ENCODE data around the gene HAGH.
A peak's percentile ranks its signal among the peaks of the same experiment; 100 is the strongest.

Gene HAGH

DNA sequence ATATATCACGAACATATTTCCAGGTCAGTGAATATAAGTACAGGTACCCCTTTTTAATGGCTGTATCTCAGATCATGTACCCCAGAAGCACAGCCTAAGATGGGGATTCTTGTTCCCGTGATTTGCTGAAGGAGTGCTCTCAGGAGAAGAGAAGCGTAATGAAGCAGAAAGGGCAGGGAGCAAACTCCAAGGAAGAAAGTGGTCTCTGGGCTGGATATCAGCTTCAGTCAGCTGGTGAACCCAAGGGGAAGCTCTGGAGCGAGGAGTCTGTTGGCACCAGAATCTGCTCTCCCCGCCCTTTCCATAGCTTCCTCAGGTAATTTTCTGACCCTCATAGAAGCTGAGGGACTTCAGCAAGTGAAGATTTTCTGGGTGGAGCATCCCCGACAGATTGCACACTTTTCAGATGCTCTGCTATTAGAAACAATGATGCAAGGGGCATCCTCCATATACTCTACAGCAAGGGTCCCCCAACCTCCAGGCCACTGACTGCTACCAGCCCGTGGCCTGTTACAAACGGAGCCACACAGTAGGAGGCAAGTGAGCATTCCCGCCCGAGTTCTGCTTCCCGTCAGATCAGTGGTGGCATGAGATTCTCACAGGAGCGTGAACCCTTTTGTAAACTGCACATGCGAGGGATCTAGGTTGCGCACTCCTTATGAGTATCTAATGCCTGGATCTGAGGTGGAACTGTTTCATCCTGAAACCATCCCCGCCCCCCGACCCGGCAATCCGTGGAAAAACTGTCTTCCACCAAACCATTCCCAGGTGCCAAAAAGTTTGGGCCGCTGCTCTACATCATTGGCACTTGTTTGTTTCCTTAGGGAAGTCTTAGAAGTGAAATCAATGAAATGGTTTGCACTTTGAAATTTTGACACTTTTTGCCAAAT, 4.8 kb upstream of the HAGH start:
- peaks cover 18 to 19% of the 10 kb centered on the region in 2 donors for H3K4me1 ChIP-seq (ENCODE audit: control insufficient read depth in 2 of 2, insufficient read depth in 2 of 2, low read length in 2 of 2)
- no peak overlapping the region for H3K4me3 ChIP-seq (ENCODE audit: low read length in 2 of 2)
- H3K36me3 ChIP-seq (ENCODE audit: control insufficient read depth in 2 of 2, insufficient read depth in 2 of 2, low read length in 2 of 2) = peaks cover 0 to 10% of the 10 kb centered on the region in 2 donors
- H3K27ac ChIP-seq (ENCODE audit: low read depth in 2 of 2, low read length in 2 of 2) = no peak overlapping the region
- H3K27me3 ChIP-seq (ENCODE audit: control insufficient read depth in 2 of 2, insufficient read depth in 2 of 2, low read length in 2 of 2) = no peaks in the 10 kb centered on the region
- no peaks in the 10 kb centered on the region for H3K9me3 ChIP-seq (ENCODE audit: control insufficient read depth in 2 of 2, low read length in 2 of 2)
- no peak overlapping the region for H3K9ac ChIP-seq (ENCODE audit: low read depth in 1 of 2, low read length in 2 of 2)

DNA sequence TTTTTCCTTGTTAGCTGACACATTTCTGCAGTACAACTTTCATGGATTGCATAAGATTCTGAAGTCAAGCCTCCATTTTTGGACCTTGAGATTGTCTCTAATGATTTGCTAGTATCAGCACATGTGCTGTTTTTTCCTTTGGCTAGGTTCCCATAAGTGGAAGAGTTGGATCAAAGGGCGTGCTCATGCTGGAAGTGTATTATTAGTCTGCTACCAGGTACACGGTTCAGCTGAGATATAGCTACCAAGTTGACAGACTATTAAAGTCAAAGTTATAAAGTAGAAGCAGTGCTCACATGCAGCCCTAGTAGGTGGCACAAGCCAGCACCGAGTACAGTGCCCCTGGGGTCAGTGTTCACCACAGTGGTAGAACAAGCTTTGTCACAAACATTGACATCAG, 3.6 kb upstream of the HAGH start:
- peak overlapping the region in 1 of 2 donors; percentile 37 for H3K27ac ChIP-seq (ENCODE audit: low read depth in 2 of 2, low read length in 2 of 2)

GRCh38 chr16:1828645-1829410, 2.2 kb upstream of the HAGH start:
- Histone ChIP-seq H3K36me3 (ENCODE audit: control insufficient read depth in 2 of 2, insufficient read depth in 2 of 2, low read length in 2 of 2) (peaks cover 0 to 10% of the 10 kb centered on the region in 2 donors), H3K4me3 (ENCODE audit: low read length in 2 of 2) (peak overlapping the region; percentile 52 to 98), H3K27ac (ENCODE audit: low read depth in 2 of 2, low read length in 2 of 2) (peak overlapping the region; percentile 70), H3K9ac (ENCODE audit: low read depth in 1 of 2, low read length in 2 of 2) (peak overlapping the region; percentile 56 to 64), H3K4me1 (ENCODE audit: control insufficient read depth in 2 of 2, insufficient read depth in 2 of 2, low read length in 2 of 2) (peaks cover 28 to 35% of the 10 kb centered on the region in 2 donors), H3K27me3 (ENCODE audit: control insufficient read depth in 2 of 2, insufficient read depth in 2 of 2, low read length in 2 of 2) (no peaks in the 10 kb centered on the region), H3K9me3 (ENCODE audit: control insufficient read depth in 2 of 2, low read length in 2 of 2) (no peaks in the 10 kb centered on the region)

More for the DNA sequence above, 3.6 kb upstream of the HAGH start:
- Histone ChIP-seq H3K36me3 (ENCODE audit: control insufficient read depth in 2 of 2, insufficient read depth in 2 of 2, low read length in 2 of 2) (peaks cover 0 to 10% of the 10 kb centered on the region in 2 donors), H3K4me3 (ENCODE audit: low read length in 2 of 2) (peak overlapping the region in 1 of 2 donors; percentile 17), H3K4me1 (ENCODE audit: control insufficient read depth in 2 of 2, insufficient read depth in 2 of 2, low read length in 2 of 2) (peaks cover 27% of the 10 kb centered on the region in 2 donors), H3K9ac (ENCODE audit: low read depth in 1 of 2, low read length in 2 of 2) (no peak overlapping the region), H3K27me3 (ENCODE audit: control insufficient read depth in 2 of 2, insufficient read depth in 2 of 2, low read length in 2 of 2) (no peaks in the 10 kb centered on the region), H3K9me3 (ENCODE audit: control insufficient read depth in 2 of 2, low read length in 2 of 2) (no peaks in the 10 kb centered on the region)

GRCh38 chr16:1825864-1826690, 548 bp downstream of the HAGH start:
- peaks cover 28 to 34% of the 10 kb centered on the region in 2 donors for H3K4me1 ChIP-seq (ENCODE audit: control insufficient read depth in 2 of 2, insufficient read depth in 2 of 2, low read length in 2 of 2)
- no peaks in the 10 kb centered on the region for H3K9me3 ChIP-seq (ENCODE audit: control insufficient read depth in 2 of 2, low read length in 2 of 2)
- no peaks in the 10 kb centered on the region for H3K27me3 ChIP-seq (ENCODE audit: control insufficient read depth in 2 of 2, insufficient read depth in 2 of 2, low read length in 2 of 2)
- H3K27ac ChIP-seq (ENCODE audit: low read depth in 2 of 2, low read length in 2 of 2) = peak overlapping the region; percentile 82 to 86
- peak overlapping the region; percentile 79 to 85 for H3K9ac ChIP-seq (ENCODE audit: low read depth in 1 of 2, low read length in 2 of 2)
- H3K36me3 ChIP-seq (ENCODE audit: control insufficient read depth in 2 of 2, insufficient read depth in 2 of 2, low read length in 2 of 2) = peaks cover 0 to 14% of the 10 kb centered on the region in 2 donors
- H3K4me3 ChIP-seq (ENCODE audit: low read length in 2 of 2) = peak overlapping the region; percentile 93 to 98

- H3K9me3 ChIP-seq (ENCODE audit: control insufficient read depth in 2 of 2, low read length in 2 of 2) = no peaks in the 10 kb centered on the region
- H3K36me3 ChIP-seq (ENCODE audit: control insufficient read depth in 2 of 2, insufficient read depth in 2 of 2, low read length in 2 of 2) = peaks cover 0 to 17% of the 10 kb centered on the region in 2 donors
- peak overlapping the region; percentile 79 to 85 for H3K9ac ChIP-seq (ENCODE audit: low read depth in 1 of 2, low read length in 2 of 2)
- H3K27me3 ChIP-seq (ENCODE audit: control insufficient read depth in 2 of 2, insufficient read depth in 2 of 2, low read length in 2 of 2) = no peaks in the 10 kb centered on the region
- H3K27ac ChIP-seq (ENCODE audit: low read depth in 2 of 2, low read length in 2 of 2) = peak overlapping the region; percentile 82 to 86
- H3K4me1 ChIP-seq (ENCODE audit: control insufficient read depth in 2 of 2, insufficient read depth in 2 of 2, low read length in 2 of 2) = peaks cover 23 to 32% of the 10 kb centered on the region in 2 donors
- H3K4me3 ChIP-seq (ENCODE audit: low read length in 2 of 2) = peak overlapping the region; percentile 76 to 87
These were observed 1.2 kb downstream of the HAGH start for GRCh38 chr16:1825381-1825863.

DNA sequence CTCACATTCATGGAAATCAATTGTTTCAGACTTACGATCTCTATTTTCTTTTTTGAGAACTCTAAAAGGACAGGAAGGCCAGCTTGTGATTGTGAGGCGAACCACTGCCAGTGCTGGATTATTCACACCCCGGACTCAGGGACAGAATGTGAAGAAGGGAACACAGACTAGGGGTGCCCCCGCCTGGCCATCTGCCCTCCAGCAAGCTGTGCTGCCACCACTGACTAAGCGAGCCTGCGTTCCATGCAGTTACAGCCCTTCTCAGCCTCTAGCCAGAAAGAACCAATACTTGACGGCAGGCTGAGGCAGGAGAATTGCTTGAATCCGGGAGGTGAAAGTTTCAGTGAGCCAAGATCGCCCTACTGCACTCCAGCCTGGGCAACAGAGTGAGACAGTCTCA, 2.8 kb downstream of the HAGH start:
- Histone ChIP-seq H3K4me1 (ENCODE audit: control insufficient read depth in 2 of 2, insufficient read depth in 2 of 2, low read length in 2 of 2) (peaks cover 12 to 24% of the 10 kb centered on the region in 2 donors), H3K9ac (ENCODE audit: low read depth in 1 of 2, low read length in 2 of 2) (no peak overlapping the region), H3K27ac (ENCODE audit: low read depth in 2 of 2, low read length in 2 of 2) (no peak overlapping the region)

DNA sequence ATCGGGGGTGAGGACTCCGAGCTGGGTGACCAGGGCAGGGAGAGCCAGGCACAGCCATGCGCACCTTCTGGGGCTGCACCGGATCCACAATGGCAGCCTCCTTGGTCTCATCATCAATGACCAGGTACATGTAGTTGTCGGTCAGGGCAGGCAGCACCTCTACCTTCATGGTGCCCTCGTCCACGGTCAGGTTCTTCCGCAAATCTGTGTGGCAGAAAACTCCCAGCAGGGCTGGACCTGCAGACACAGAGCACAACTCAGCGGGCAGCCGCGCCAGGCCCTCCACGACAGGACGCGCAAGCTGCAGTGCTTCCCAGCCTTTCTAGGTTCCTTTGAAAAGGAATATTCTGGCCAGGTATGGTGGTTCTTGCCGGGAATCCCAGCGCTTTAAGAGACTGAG, 3.8 kb downstream of the HAGH start:
- H3K4me3 ChIP-seq (ENCODE audit: low read length in 2 of 2) = no peak overlapping the region
- H3K27ac ChIP-seq (ENCODE audit: low read depth in 2 of 2, low read length in 2 of 2) = no peak overlapping the region
- H3K4me1 ChIP-seq (ENCODE audit: control insufficient read depth in 2 of 2, insufficient read depth in 2 of 2, low read length in 2 of 2) = peaks cover 9 to 19% of the 10 kb centered on the region in 2 donors
- peaks cover 5 to 28% of the 10 kb centered on the region in 2 donors for H3K36me3 ChIP-seq (ENCODE audit: control insufficient read depth in 2 of 2, insufficient read depth in 2 of 2, low read length in 2 of 2)
- no peaks in the 10 kb centered on the region for H3K27me3 ChIP-seq (ENCODE audit: control insufficient read depth in 2 of 2, insufficient read depth in 2 of 2, low read length in 2 of 2)
- H3K9ac ChIP-seq (ENCODE audit: low read depth in 1 of 2, low read length in 2 of 2) = no peak overlapping the region
- H3K9me3 ChIP-seq (ENCODE audit: control insufficient read depth in 2 of 2, low read length in 2 of 2) = no peaks in the 10 kb centered on the region

More for the DNA sequence above, 2.8 kb downstream of the HAGH start:
- H3K27me3 ChIP-seq (ENCODE audit: control insufficient read depth in 2 of 2, insufficient read depth in 2 of 2, low read length in 2 of 2) = no peaks in the 10 kb centered on the region
- H3K4me3 ChIP-seq (ENCODE audit: low read length in 2 of 2) = no peak overlapping the region
- peaks cover 0 to 26% of the 10 kb centered on the region in 2 donors for H3K36me3 ChIP-seq (ENCODE audit: control insufficient read depth in 2 of 2, insufficient read depth in 2 of 2, low read length in 2 of 2)
- no peaks in the 10 kb centered on the region for H3K9me3 ChIP-seq (ENCODE audit: control insufficient read depth in 2 of 2, low read length in 2 of 2)

- H3K27me3 ChIP-seq (ENCODE audit: control insufficient read depth in 2 of 2, insufficient read depth in 2 of 2, low read length in 2 of 2) = no peaks in the 10 kb centered on the region
- no peak overlapping the region for H3K9ac ChIP-seq (ENCODE audit: low read depth in 1 of 2, low read length in 2 of 2)
- no peaks in the 10 kb centered on the region for H3K9me3 ChIP-seq (ENCODE audit: control insufficient read depth in 2 of 2, low read length in 2 of 2)
- no peak overlapping the region for H3K27ac ChIP-seq (ENCODE audit: low read depth in 2 of 2, low read length in 2 of 2)
- H3K4me1 ChIP-seq (ENCODE audit: control insufficient read depth in 2 of 2, insufficient read depth in 2 of 2, low read length in 2 of 2) = peaks cover 9 to 18% of the 10 kb centered on the region in 2 donors
- H3K36me3 ChIP-seq (ENCODE audit: control insufficient read depth in 2 of 2, insufficient read depth in 2 of 2, low read length in 2 of 2) = peaks cover 10 to 31% of the 10 kb centered on the region in 2 donors
- no peak overlapping the region for H3K4me3 ChIP-seq (ENCODE audit: low read length in 2 of 2)
These were observed 4.6 kb downstream of the HAGH start for GRCh38 chr16:1821861-1822611.

DNA sequence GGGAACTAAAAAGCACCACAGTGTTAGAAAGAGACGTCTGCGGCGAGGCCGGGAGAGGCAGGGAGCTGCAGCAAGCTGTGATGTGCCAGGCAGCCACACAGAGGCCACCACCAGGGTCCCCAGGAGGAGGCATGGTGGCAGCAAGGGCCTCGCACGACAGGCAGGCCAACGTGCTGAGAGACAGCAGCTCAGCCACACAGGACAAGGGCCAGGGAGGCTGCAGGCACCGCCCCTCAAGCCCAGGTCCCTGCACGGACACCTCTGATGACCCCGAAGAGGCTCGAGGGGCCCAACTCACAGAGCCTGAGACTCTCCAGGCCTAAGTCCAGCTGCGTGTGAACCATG, 5.7 kb downstream of the HAGH start:
- H3K9me3 ChIP-seq (ENCODE audit: control insufficient read depth in 2 of 2, low read length in 2 of 2) = no peaks in the 10 kb centered on the region
- H3K9ac ChIP-seq (ENCODE audit: low read depth in 1 of 2, low read length in 2 of 2) = no peak overlapping the region
- no peaks in the 10 kb centered on the region for H3K27me3 ChIP-seq (ENCODE audit: control insufficient read depth in 2 of 2, insufficient read depth in 2 of 2, low read length in 2 of 2)
- H3K27ac ChIP-seq (ENCODE audit: low read depth in 2 of 2, low read length in 2 of 2) = no peak overlapping the region
- H3K4me3 ChIP-seq (ENCODE audit: low read length in 2 of 2) = no peak overlapping the region
- peaks cover 16 to 40% of the 10 kb centered on the region in 2 donors for H3K36me3 ChIP-seq (ENCODE audit: control insufficient read depth in 2 of 2, insufficient read depth in 2 of 2, low read length in 2 of 2)
- peaks cover 8 to 16% of the 10 kb centered on the region in 2 donors for H3K4me1 ChIP-seq (ENCODE audit: control insufficient read depth in 2 of 2, insufficient read depth in 2 of 2, low read length in 2 of 2)

All from mucosa of rectum (tissue), 2 donors.